ENCODE measurements around the gene GALNT7.

- TF ChIP-seq CTCF (IDR thresholded peaks at IDR 0.05) (no peak), POLR2A (IDR thresholded peaks at IDR 0.05) (no peak)
Observed at GRCh38 chr4:173189117-173189693, 20.6 kb downstream of the GALNT7 start.

Data from Peyer's patch (tissue), 4 donors.